RCC 7860 (cell line): ENCODE measurements around the gene FAM98A.

Source experiments
- DNase-seq: peaks from one replicate; pipeline ENCODE4 v3.0.0-alpha.2; 2015; ENCODE audit warnings: low spot score
- FAIRE-seq: peaks from 2 replicates; lab custom pipeline; 2012; peaks lifted over from hg19 to GRCh38; lab: Jason Lieb, UNC

Gene FAM98A

GRCh38 chr2:33598561-33599174, 431 bp downstream of the FAM98A start:
- DNase-seq (peak; percentile 42), FAIRE-seq (no peak)

GRCh38 chr2:33597026-33597425, 2.1 kb downstream of the FAM98A start:
- FAIRE-seq (no peak), DNase-seq (no peak)

GRCh38 chr2:33595385-33595784, 3.7 kb downstream of the FAM98A start:
- no peak for DNase-seq
- FAIRE-seq = no peak

- DNase-seq (no peak), FAIRE-seq (no peak)
Measured at GRCh38 chr2:33589444-33589843, 9.7 kb downstream of the FAM98A start.

- DNase-seq (no peak), FAIRE-seq (no peak)
Measured at GRCh38 chr2:33588232-33588631, 10.9 kb downstream of the FAM98A start.

- no peak for FAIRE-seq
- DNase-seq = no peak
Measured at GRCh38 chr2:33586766-33587165, 12.3 kb downstream of the FAM98A start.

- peak; percentile 17 for DNase-seq
- peak; percentile 73 for FAIRE-seq
Measured at GRCh38 chr2:33583194-33583938, 15.7 kb downstream of the FAM98A start.

GRCh38 chr2:33581872-33582271, 17.2 kb downstream of the FAM98A start:
- FAIRE-seq = no peak
- DNase-seq = no peak

- DNase-seq (no peak), FAIRE-seq (no peak)
Measured at GRCh38 chr2:33579227-33579626, 19.9 kb downstream of the FAM98A start.

GRCh38 chr2:33577668-33578067, 21.4 kb downstream of the FAM98A start:
- no peak for FAIRE-seq

GRCh38 chr2:33577084-33577483, 22.0 kb downstream of the FAM98A start:
- no peak for DNase-seq
- no peak for FAIRE-seq

More at GRCh38 chr2:33577668-33578067, 21.4 kb downstream of the FAM98A start:
- DNase-seq = no peak

- FAIRE-seq (no peak), DNase-seq (no peak)
Measured at GRCh38 chr2:33573657-33574056, 25.4 kb downstream of the FAM98A start.

- FAIRE-seq (no peak), DNase-seq (no peak)
Measured at GRCh38 chr2:33570681-33571080, 28.4 kb downstream of the FAM98A start.

- FAIRE-seq (no peak), DNase-seq (no peak)
Measured at GRCh38 chr2:33561872-33562271, 37.2 kb downstream of the FAM98A start.

GRCh38 chr2:33560017-33560416, 39.1 kb downstream of the FAM98A start:
- DNase-seq (no peak), FAIRE-seq (no peak)

- FAIRE-seq = no peak
Measured at GRCh38 chr2:33559328-33559727, 39.8 kb downstream of the FAM98A start.

GRCh38 chr2:33555681-33556080, 43.4 kb downstream of the FAM98A start:
- no peak for DNase-seq
- FAIRE-seq = no peak

More at GRCh38 chr2:33559328-33559727, 39.8 kb downstream of the FAM98A start:
- no peak for DNase-seq

- FAIRE-seq (no peak), DNase-seq (peak; percentile 32)
Measured at GRCh38 chr2:33552758-33553461, 46.2 kb downstream of the FAM98A start.

GRCh38 chr2:33550206-33550605, 48.9 kb downstream of the FAM98A start:
- FAIRE-seq (no peak), DNase-seq (no peak)

- DNase-seq = no peak
- FAIRE-seq = no peak
Measured at GRCh38 chr2:33541243-33541642, 57.9 kb downstream of the FAM98A start.

GRCh38 chr2:33535421-33535820, 63.7 kb downstream of the FAM98A start:
- FAIRE-seq = no peak
- no peak for DNase-seq
